ENCODE results near the gene TSEN34. TPM values are rescaled to one million over a fixed set of nuclear protein-coding genes. Genes with fewer than 3 reads are reported as not detected.
"Not testable (repeated sequence)": the region's sequence is repeated elsewhere in the genome, so short reads cannot be mapped to it uniquely, and the experiment has no call there.

Gene TSEN34
- total RNA-seq, 2 donors from 2014 or later, result 14.3 to 16.7 TPM

- not testable (repeated sequence) for H3K36me3 Mint-ChIP-seq (ENCODE audit: low read depth); H3K4me3 Mint-ChIP-seq; H3K9me3 Mint-ChIP-seq; H3K27me3 Mint-ChIP-seq; H3K27ac Mint-ChIP-seq; ATAC-seq (replicated peaks); H3K4me1 Mint-ChIP-seq
These were observed 52.7 kb downstream of the TSEN34 start for GRCh38 chr19:54243809-54244208.

Other genes starting within 250 kb of the TSEN34 start
- under 1 TPM in 1 of 2 donors, not detected in 1; 0.05 TPM for gene CACNG8, start 228.4 kb upstream of the TSEN34 start, total RNA-seq
- gene CACNG6, start 199.7 kb upstream of the TSEN34 start, total RNA-seq, result not detected
- not detected for gene VSTM1, start 127.4 kb upstream of the TSEN34 start, total RNA-seq
- gene TARM1, start 109.9 kb upstream of the TSEN34 start, total RNA-seq, result not detected
- gene OSCAR, start 90.5 kb upstream of the TSEN34 start, total RNA-seq, result under 1 TPM in 1 of 2 donors, not detected in 1; 0.58 TPM
- gene NDUFA3, start 88.5 kb upstream of the TSEN34 start, total RNA-seq, result 10 to 100 TPM; 39.4 to 70.1 TPM
- gene TFPT, start 75.7 kb upstream of the TSEN34 start, total RNA-seq, result 10 to 100 TPM; 31.4 to 47.3 TPM
- 10 to 100 TPM; 56.4 to 99.2 TPM for gene PRPF31, start 75.6 kb upstream of the TSEN34 start, total RNA-seq
- gene CNOT3, start 53.5 kb upstream of the TSEN34 start, total RNA-seq, result 10 to 100 TPM; 51.4 to 61.4 TPM
- 1 to 10 TPM; 2.8 to 3.8 TPM for gene LENG1, start 31.6 kb upstream of the TSEN34 start, total RNA-seq
- gene TMC4, start 18.1 kb upstream of the TSEN34 start, total RNA-seq, result 1 to 10 TPM; 1.0 to 1.1 TPM
- gene MBOAT7, start 1.7 kb upstream of the TSEN34 start, total RNA-seq, result 10 to 100 TPM; 58.6 to 65.9 TPM
- 1,000 to 10,000 TPM; 1,453 to 1,547 TPM for gene RPS9, start 9.6 kb downstream of the TSEN34 start, total RNA-seq
- gene LILRB3, start 31.7 kb downstream of the TSEN34 start, total RNA-seq, result 1 to 10 TPM in 1 of 2 donors, under 1 TPM in 1; 0.85 to 1.8 TPM
- under 1 TPM; 0.19 to 0.39 TPM for gene LILRA6, start 51.5 kb downstream of the TSEN34 start, total RNA-seq
- gene LILRB5, start 66.0 kb downstream of the TSEN34 start, total RNA-seq, result not detected
- gene LILRB2, start 89.8 kb downstream of the TSEN34 start, total RNA-seq, result not detected
- gene LILRA5, start 121.9 kb downstream of the TSEN34 start, total RNA-seq, result not detected
- gene LILRA4, start 147.9 kb downstream of the TSEN34 start, total RNA-seq, result not detected
- gene LAIR1, start 173.6 kb downstream of the TSEN34 start, total RNA-seq, result 10 to 100 TPM in 1 of 2 donors, 1 to 10 TPM in 1; 2.2 to 15.6 TPM
- under 1 TPM in 1 of 2 donors, not detected in 1; 0.40 TPM for gene TTYH1, start 224.2 kb downstream of the TSEN34 start, total RNA-seq